NT2/D1 (cell line): ENCODE data around the gene HEBP1.

Source experiments
- DNase-seq: peaks from one replicate; pipeline ENCODE4 v3.0.0-alpha.2; 2011; ENCODE audit warnings: low read depth, low spot score
- H3K27me3 ChIP-seq: 2 replicates; pipeline ENCODE4 v1.6.0; 2011; ENCODE audit warnings: mild to moderate bottlenecking; ENCODE audit not compliant: insufficient read length, insufficient read depth
- H3K36me3 ChIP-seq: 2 replicates; pipeline ENCODE4 v1.6.1; 2011; ENCODE audit warnings: mild to moderate bottlenecking, low read length, mixed read lengths; ENCODE audit not compliant: insufficient read depth, insufficient read length
- H3K4me1 ChIP-seq: 2 replicates; pipeline ENCODE4 v1.5.1; 2011; ENCODE audit not compliant: insufficient read depth, insufficient read length
- H3K4me3 ChIP-seq: 2 replicates; pipeline ENCODE4 v1.5.1; 2011; ENCODE audit warnings: low read depth; ENCODE audit not compliant: insufficient read length
- H3K9ac ChIP-seq: 2 replicates; pipeline ENCODE4 v1.6.0; 2011; ENCODE audit warnings: low read depth; ENCODE audit not compliant: insufficient read length
- H3K9me3 ChIP-seq: 2 replicates; pipeline ENCODE4 v1.5.1; 2011; ENCODE audit warnings: mild to moderate bottlenecking, low read length; ENCODE audit not compliant: insufficient read depth
- SUZ12 ChIP-seq: IDR thresholded peaks from 2 replicates; pipeline ENCODE4 v1.6.1; 2011; ENCODE audit not compliant: insufficient read length, insufficient read depth; ENCODE audit errors: extremely low read depth
- YY1 ChIP-seq: IDR thresholded peaks from 2 replicates; pipeline ENCODE4 v1.6.1; 2011; ENCODE audit not compliant: insufficient read length, insufficient read depth
- ZNF274 ChIP-seq: IDR thresholded peaks from 2 replicates; pipeline ENCODE4 v1.6.1; 2011; ENCODE audit warnings: mild to moderate bottlenecking, low read depth, low read length

HEBP1 gene

DNA sequence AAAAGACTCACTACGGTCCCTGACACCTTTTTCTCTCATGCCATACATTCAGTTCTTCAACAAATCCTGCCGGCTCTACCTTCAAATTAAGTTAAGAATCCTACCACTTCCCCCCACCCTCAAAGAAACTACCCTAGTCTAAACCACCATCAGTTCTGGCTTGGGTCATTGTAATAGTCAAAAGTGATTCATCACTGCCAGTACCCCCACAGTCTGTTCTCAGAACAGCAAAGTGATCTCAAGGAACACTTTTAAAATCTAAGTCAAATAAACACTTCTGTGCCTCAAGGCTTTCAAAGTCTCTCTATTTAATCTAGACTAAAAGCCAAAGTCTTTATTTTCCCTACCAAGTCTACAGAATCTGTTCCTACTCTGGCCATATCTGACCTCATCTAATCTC is 32.1 kb upstream of the HEBP1 start:
- H3K36me3 ChIP-seq, result no peaks in the 10 kb centered on the region
- H3K27me3 ChIP-seq, result no peaks in the 10 kb centered on the region
- peaks cover 9% of the 10 kb centered on the region for H3K9me3 ChIP-seq
- TF ChIP-seq YY1 (no peak), ZNF274 (no peak), SUZ12 (no peak)
- no peaks in the 10 kb centered on the region for H3K4me1 ChIP-seq
- DNase-seq, result no peak
- H3K9ac ChIP-seq, result no peak overlapping the region
- no peak overlapping the region for H3K4me3 ChIP-seq

DNA sequence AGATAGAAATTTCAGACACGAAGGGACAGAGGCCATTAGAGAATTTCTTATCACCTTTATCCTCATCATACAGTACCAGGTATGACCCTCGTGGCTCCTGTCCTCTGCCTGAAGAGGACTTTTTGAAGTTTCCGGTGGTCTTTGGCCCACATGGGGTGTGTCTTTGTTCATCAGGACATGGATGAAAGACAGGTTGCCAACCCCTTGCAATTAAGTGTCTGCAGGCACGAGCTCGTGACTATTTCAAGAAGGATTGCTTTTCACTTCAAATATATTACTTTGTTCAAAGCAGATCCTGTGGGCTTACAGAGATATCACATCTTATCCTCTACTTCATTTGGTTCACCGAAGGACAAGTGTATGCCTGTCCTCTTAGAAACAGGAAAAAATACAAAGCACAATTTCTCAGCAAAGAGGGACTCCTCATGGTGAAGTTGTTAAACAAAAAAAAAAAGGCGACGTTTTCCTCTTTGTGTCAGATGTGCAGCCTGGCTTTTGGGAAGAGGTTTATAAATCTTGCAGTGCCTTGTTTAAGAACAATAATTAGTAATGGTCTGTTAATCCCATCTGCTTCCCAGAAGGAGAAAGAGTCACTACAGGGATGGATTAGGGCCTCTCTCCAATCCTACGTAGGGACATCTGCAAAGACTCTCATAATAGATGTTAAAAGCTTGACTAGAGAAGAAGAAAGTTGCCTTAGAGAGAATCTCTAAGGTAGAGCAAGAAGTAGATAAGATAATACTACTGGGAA is 30.7 kb upstream of the HEBP1 start:
- no peak for DNase-seq
- peaks cover 9% of the 10 kb centered on the region for H3K9me3 ChIP-seq
- no peak for TF ChIP-seq ZNF274
- no peak for TF ChIP-seq YY1
- TF ChIP-seq SUZ12, result no peak
- H3K9ac ChIP-seq, result no peak overlapping the region
- no peaks in the 10 kb centered on the region for H3K27me3 ChIP-seq
- no peak overlapping the region for H3K4me3 ChIP-seq
- no peaks in the 10 kb centered on the region for H3K36me3 ChIP-seq
- H3K4me1 ChIP-seq, result no peaks in the 10 kb centered on the region

DNA sequence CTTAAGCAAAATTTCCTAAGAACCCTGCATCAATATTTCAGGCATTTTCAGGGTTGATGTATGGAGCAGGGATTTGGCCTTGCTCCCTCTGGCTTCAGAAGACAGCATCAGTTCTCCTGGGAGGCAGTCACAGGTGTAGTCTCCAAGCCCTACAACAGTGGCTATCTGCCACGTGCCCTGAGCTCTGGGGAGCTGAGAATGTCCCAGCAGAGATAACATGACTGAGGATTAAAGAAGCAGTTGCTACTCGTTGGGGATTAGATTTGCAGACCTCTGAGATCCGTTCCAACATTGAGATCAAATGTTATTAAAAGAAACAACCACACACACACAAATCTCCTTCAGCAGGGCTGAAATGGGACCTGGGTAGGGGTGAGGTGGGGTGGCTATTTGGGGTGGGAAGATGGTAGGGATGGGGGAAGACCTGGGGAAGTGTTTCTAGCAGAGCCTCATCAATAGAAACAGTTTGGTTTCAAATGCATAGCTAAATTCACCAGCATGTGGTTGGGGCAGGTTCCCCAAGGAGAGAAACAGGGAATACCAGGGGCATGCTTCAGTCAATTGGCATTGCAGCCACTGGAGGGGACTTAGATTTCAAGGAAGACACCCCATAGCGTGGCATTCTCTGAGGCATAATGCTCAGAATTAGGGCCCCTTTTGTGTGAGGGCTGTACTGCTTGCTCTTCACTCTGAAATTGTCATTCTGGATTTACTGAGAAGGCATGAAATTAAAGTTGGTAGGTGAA is 28.9 kb upstream of the HEBP1 start:
- no peak for DNase-seq
- no peaks in the 10 kb centered on the region for H3K27me3 ChIP-seq
- H3K9ac ChIP-seq, result no peak overlapping the region
- no peak overlapping the region for H3K4me3 ChIP-seq
- peaks cover 9% of the 10 kb centered on the region for H3K9me3 ChIP-seq
- H3K4me1 ChIP-seq, result no peaks in the 10 kb centered on the region
- TF ChIP-seq SUZ12 (no peak), YY1 (no peak), ZNF274 (no peak)
- no peaks in the 10 kb centered on the region for H3K36me3 ChIP-seq

- TF ChIP-seq SUZ12 (no peak), ZNF274 (no peak), YY1 (no peak)
- peaks cover 9% of the 10 kb centered on the region for H3K9me3 ChIP-seq
- H3K9ac ChIP-seq, result no peak overlapping the region
- no peaks in the 10 kb centered on the region for H3K4me1 ChIP-seq
- no peaks in the 10 kb centered on the region for H3K27me3 ChIP-seq
- H3K36me3 ChIP-seq, result no peaks in the 10 kb centered on the region
- DNase-seq, result no peak
- no peak overlapping the region for H3K4me3 ChIP-seq
Measured at GRCh38 chr12:13027508-13027907, 27.4 kb upstream of the HEBP1 start.

DNA sequence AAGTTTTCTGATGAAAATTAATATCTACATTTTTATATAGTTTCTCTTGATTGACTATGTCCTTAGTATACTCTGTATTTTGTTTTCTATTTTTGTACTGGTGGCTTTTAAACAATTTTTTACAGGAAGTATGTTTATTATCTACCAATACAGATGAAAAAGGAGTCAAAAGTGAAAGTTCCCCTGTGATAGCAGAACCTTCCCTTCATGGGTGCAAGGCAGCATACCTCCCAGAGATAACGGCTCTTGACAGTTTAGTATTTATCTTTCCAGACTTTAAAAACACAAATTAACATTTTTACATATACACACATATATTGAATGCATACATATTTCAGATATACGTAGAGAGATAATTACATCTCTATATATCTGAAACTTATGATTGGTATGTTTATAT is 27.0 kb upstream of the HEBP1 start:
- DNase-seq, result no peak
- no peak overlapping the region for H3K4me3 ChIP-seq
- H3K27me3 ChIP-seq, result no peaks in the 10 kb centered on the region
- H3K9ac ChIP-seq, result no peak overlapping the region
- TF ChIP-seq YY1 (no peak), SUZ12 (no peak), ZNF274 (no peak)
- H3K36me3 ChIP-seq, result no peaks in the 10 kb centered on the region
- peaks cover 7% of the 10 kb centered on the region for H3K9me3 ChIP-seq
- no peaks in the 10 kb centered on the region for H3K4me1 ChIP-seq

- Histone ChIP-seq H3K4me3 (no peak overlapping the region), H3K27me3 (no peaks in the 10 kb centered on the region), H3K36me3 (no peaks in the 10 kb centered on the region), H3K9ac (no peak overlapping the region), H3K9me3 (no peaks in the 10 kb centered on the region; the same call in 1 of the 2 replicates), H3K4me1 (no peaks in the 10 kb centered on the region)
- no peak for DNase-seq
- no peak for TF ChIP-seq SUZ12
- no peak for TF ChIP-seq YY1
Measured at GRCh38 chr12:13026286-13026685, 26.2 kb upstream of the HEBP1 start.

- TF ChIP-seq YY1 (no peak), SUZ12 (no peak), ZNF274 (no peak)
- no peak for DNase-seq
Measured at GRCh38 chr12:13024531-13024916, 24.5 kb upstream of the HEBP1 start.

More at GRCh38 chr12:13024531-13024916, 24.5 kb upstream of the HEBP1 start:
- no peaks in the 10 kb centered on the region for H3K4me1 ChIP-seq
- H3K9ac ChIP-seq, result no peak overlapping the region
- no peak overlapping the region for H3K4me3 ChIP-seq
- H3K9me3 ChIP-seq, result no peaks in the 10 kb centered on the region
- H3K27me3 ChIP-seq, result no peaks in the 10 kb centered on the region
- H3K36me3 ChIP-seq, result no peaks in the 10 kb centered on the region
